HepG2 (cell line): ENCODE data around the gene CLCNKA. TPM values are rescaled to one million over a fixed set of nuclear protein-coding genes. Genes with fewer than 3 reads are reported as not detected.

Source experiments
- ATM ChIP-seq: fragments of 450-650 bp; IDR thresholded peaks from 2 replicates; pipeline ENCODE4 v1.7.1; 2017; ENCODE audit warnings: mild to moderate bottlenecking, borderline replicate concordance
- BHLHE40 ChIP-seq: IDR thresholded peaks from 2 replicates; pipeline ENCODE4 v1.6.1; 2011; ENCODE audit warnings: low read length, improper control_type of control experiment
- CAMTA2 ChIP-seq: sonication (generic); formaldehyde crosslinking; IDR thresholded peaks from 2 replicates; pipeline ENCODE4 v1.4.0; 2020; ENCODE audit warnings: mild to moderate bottlenecking, missing genetic modification reagents, borderline replicate concordance
- FOSL1 ChIP-seq: sonication (generic); formaldehyde crosslinking; IDR thresholded peaks from 2 replicates; pipeline ENCODE4 v1.9.0; 2021; ENCODE audit warnings: missing genetic modification reagents, borderline replicate concordance
- HMGA1 ChIP-seq: sonication (generic); formaldehyde crosslinking; conservative IDR thresholded peaks from 2 replicates; pipeline ENCODE4 v1.4.0; 2020; ENCODE audit warnings: missing genetic modification reagents
- ISL2 ChIP-seq: sonication (generic); formaldehyde crosslinking; IDR thresholded peaks from 2 replicates; pipeline ENCODE4 v1.5.0; 2020; ENCODE audit warnings: missing genetic modification reagents
- NBN ChIP-seq: fragments of 450-650 bp; conservative IDR thresholded peaks from 2 replicates; pipeline ENCODE4 v1.6.1; 2017
- NFIB ChIP-seq: sonication (generic); formaldehyde crosslinking; IDR thresholded peaks from 2 replicates; pipeline ENCODE4 v1.9.0; 2021; ENCODE audit warnings: missing genetic modification reagents, mild to moderate bottlenecking, borderline replicate concordance
- NR1H2 ChIP-seq: sonication (generic); formaldehyde crosslinking; IDR thresholded peaks from 2 replicates; pipeline ENCODE4 v1.8.1; 2022; ENCODE audit warnings: low read depth, missing genetic modification reagents, borderline replicate concordance
- TCF7L2 ChIP-seq: IDR thresholded peaks from 2 replicates; pipeline ENCODE4 v1.6.1; 2011; ENCODE audit warnings: mild to moderate bottlenecking, low read depth, low read length, moderate library complexity
- U2AF1 ChIP-seq: fragments of 200-400 bp; formaldehyde crosslinking; optimal IDR thresholded peaks from 2 replicates; pipeline ENCODE3; 2017; ENCODE audit warnings: mild to moderate bottlenecking, low read depth, low read length
- ZNF143 ChIP-seq: sonication (generic); formaldehyde crosslinking; IDR thresholded peaks from 2 replicates; pipeline ENCODE4 v1.4.0; 2020; ENCODE audit warnings: missing genetic modification reagents
- ZNF3 ChIP-seq: IDR thresholded peaks from 2 replicates; pipeline ENCODE4 v1.7.0; 2017; ENCODE audit warnings: inconsistent platforms
- ZNF530 ChIP-seq: sonication (generic); formaldehyde crosslinking; IDR thresholded peaks from 2 replicates; pipeline ENCODE4 v1.5.0; 2020; ENCODE audit warnings: low read depth, mild to moderate bottlenecking, missing genetic modification reagents
- ZNF660 ChIP-seq: sonication (generic); formaldehyde crosslinking; IDR thresholded peaks from 2 replicates; pipeline ENCODE4 v1.5.1; 2020; ENCODE audit warnings: mild to moderate bottlenecking, low read depth, missing genetic modification reagents, borderline replicate concordance
- ZNF7 ChIP-seq: IDR thresholded peaks from 2 replicates; pipeline ENCODE4 v1.6.1; 2016; ENCODE audit warnings: missing biosample characterization, missing genetic modification reagents
- polyA plus RNA-seq, 8 experiments: library from polyadenylated mRNA; depleted of rRNA in 3 of 8; stranded (reverse) in 7 of 8; unstranded in 1 of 8; fragments of >200 nt; fragmentation: Illumina TruSeq in 4 of 8; extraction: Trizol in 4 of 8; gene quantifications; 2 replicates each; pipeline versions ENCODE4 v1.2.1 to v1.2.3, GENCODE V29; 2011 to 2016; ENCODE audit warnings: low read depth in 4 of 8, missing spikeins in 1 of 8, mixed read lengths in 1 of 8; ENCODE audit not compliant: insufficient read depth in 1 of 8
- total RNA-seq, 5 experiments: library from RNA; depleted of rRNA; stranded (reverse); fragments of >200 nt; fragmentation: Illumina TruSeq; extraction: Trizol; gene quantifications; 2 replicates each; pipeline ENCODE4 v1.2.3, GENCODE V29; 2016; ENCODE audit warnings: low read depth in 1 of 5
- TF ChIP-seq, protein P1 (sequence below): sonication (generic); formaldehyde crosslinking; IDR thresholded peaks from 2 replicates; pipeline ENCODE4 v1.4.0; 2020; ENCODE audit warnings: missing genetic modification reagents
- TF ChIP-seq, protein P2 (sequence below): sonication (generic); formaldehyde crosslinking; IDR thresholded peaks from 2 replicates; pipeline ENCODE4 v1.4.0; 2020; ENCODE audit warnings: missing genetic modification reagents
- TF ChIP-seq, protein P3 (sequence below): sonication (generic); formaldehyde crosslinking; conservative IDR thresholded peaks from 2 replicates; pipeline ENCODE4 v1.4.0; 2020; ENCODE audit warnings: mild to moderate bottlenecking, missing genetic modification reagents, moderate library complexity
- TF ChIP-seq, protein P4 (sequence below): sonication (generic); formaldehyde crosslinking; IDR thresholded peaks from 2 replicates; pipeline ENCODE4 v1.4.0; 2020; ENCODE audit warnings: mild to moderate bottlenecking, missing genetic modification reagents
- TF ChIP-seq, protein P5 (sequence below): sonication (generic); formaldehyde crosslinking; IDR thresholded peaks from 2 replicates; pipeline ENCODE4 v1.4.0; 2020; ENCODE audit warnings: missing genetic modification reagents, low read depth, mild to moderate bottlenecking, borderline replicate concordance
- TF ChIP-seq, protein P6 (sequence below): sonication (generic); formaldehyde crosslinking; IDR thresholded peaks from 2 replicates; pipeline ENCODE4 v1.8.1; 2023; ENCODE audit warnings: mild to moderate bottlenecking, missing genetic modification reagents, borderline replicate concordance

The CLCNKA gene
- total and polyA plus RNA-seq, 2 of the 13 experiments (the other 11 are each of a cell fraction or from before 2014, with no cell fraction given) = 0.03 TPM; not detected in 1

DNA sequence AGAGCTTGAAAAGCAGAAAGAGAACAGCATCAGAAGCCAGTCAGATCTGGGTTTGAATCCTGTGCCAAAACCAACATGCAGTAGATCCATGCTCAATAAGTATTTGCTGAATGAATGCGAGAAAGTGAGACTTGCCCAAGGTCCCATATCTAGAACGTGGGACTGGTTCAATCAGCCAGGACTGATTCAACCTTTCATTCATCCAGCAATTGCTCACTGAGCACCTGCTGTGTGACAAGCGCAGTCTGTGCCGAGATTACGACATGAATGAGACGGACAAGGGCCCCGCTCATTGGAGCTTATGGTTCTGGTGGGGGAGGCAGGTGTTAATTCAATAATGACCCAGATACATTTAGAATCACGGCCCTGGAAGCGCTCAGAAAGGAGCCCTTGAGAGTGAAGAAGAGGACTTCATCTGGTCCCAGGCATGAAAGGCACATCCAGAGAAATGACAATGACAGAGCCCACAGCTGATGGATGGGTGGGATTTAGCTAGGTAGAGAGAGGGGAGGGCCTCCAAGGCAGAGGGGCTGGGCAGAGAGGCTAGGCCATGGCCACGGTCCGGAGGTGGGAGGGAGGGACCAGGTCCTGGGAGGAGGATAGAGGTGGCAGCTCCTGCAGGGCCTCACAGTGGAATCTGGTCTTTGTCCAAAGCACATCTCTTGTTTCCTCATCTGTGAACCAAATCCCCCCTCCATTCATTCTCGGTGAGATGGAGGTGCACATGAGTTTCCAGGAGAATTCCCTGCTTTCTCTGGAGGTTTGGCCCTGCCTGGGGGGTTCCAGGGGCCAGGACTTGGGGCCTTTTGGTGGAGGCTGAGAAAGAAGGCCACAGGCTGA is 55.8 kb downstream of the CLCNKA start (continued):
- TF ChIP-seq ZNF143 (CRISPR knock-in tag) (no peak), NBN (no peak), NFIB (CRISPR knock-in tag) (no peak), BHLHE40 (no peak), FOSL1 (CRISPR knock-in tag) (no peak), ZNF530 (CRISPR knock-in tag) (no peak), ISL2 (no peak), CAMTA2 (CRISPR knock-in tag) (no peak), NR1H2 (CRISPR knock-in tag) (no peak), TCF7L2 (no peak), HMGA1 (CRISPR knock-in tag) (no peak), U2AF1 (no peak), ZNF660 (CRISPR knock-in tag) (no peak), ZNF3 (CRISPR knock-in tag) (no peak), ZNF7 (CRISPR knock-in tag) (no peak), ATM (no peak)
- TF ChIP-seq, protein P1, sequence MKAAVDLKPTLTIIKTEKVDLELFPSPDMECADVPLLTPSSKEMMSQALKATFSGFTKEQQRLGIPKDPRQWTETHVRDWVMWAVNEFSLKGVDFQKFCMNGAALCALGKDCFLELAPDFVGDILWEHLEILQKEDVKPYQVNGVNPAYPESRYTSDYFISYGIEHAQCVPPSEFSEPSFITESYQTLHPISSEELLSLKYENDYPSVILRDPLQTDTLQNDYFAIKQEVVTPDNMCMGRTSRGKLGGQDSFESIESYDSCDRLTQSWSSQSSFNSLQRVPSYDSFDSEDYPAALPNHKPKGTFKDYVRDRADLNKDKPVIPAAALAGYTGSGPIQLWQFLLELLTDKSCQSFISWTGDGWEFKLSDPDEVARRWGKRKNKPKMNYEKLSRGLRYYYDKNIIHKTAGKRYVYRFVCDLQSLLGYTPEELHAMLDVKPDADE (CRISPR knock-in tag) = no peak
- TF ChIP-seq, protein P2, sequence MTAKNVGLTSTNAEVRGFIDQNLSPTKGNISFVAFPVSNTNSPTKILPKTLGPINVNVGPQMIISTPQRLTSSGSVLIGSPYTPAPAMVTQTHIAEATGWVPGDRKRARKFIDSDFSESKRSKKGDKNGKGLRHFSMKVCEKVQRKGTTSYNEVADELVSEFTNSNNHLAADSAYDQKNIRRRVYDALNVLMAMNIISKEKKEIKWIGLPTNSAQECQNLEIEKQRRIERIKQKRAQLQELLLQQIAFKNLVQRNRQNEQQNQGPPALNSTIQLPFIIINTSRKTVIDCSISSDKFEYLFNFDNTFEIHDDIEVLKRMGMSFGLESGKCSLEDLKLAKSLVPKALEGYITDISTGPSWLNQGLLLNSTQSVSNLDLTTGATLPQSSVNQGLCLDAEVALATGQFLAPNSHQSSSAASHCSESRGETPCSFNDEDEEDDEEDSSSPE (CRISPR knock-in tag) = no peak
- TF ChIP-seq, protein P3, sequence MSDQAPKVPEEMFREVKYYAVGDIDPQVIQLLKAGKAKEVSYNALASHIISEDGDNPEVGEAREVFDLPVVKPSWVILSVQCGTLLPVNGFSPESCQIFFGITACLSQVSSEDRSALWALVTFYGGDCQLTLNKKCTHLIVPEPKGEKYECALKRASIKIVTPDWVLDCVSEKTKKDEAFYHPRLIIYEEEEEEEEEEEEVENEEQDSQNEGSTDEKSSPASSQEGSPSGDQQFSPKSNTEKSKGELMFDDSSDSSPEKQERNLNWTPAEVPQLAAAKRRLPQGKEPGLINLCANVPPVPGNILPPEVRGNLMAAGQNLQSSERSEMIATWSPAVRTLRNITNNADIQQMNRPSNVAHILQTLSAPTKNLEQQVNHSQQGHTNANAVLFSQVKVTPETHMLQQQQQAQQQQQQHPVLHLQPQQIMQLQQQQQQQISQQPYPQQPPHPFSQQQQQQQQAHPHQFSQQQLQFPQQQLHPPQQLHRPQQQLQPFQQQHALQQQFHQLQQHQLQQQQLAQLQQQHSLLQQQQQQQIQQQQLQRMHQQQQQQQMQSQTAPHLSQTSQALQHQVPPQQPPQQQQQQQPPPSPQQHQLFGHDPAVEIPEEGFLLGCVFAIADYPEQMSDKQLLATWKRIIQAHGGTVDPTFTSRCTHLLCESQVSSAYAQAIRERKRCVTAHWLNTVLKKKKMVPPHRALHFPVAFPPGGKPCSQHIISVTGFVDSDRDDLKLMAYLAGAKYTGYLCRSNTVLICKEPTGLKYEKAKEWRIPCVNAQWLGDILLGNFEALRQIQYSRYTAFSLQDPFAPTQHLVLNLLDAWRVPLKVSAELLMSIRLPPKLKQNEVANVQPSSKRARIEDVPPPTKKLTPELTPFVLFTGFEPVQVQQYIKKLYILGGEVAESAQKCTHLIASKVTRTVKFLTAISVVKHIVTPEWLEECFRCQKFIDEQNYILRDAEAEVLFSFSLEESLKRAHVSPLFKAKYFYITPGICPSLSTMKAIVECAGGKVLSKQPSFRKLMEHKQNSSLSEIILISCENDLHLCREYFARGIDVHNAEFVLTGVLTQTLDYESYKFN = peak; percentile 68
- TF ChIP-seq, protein P4, sequence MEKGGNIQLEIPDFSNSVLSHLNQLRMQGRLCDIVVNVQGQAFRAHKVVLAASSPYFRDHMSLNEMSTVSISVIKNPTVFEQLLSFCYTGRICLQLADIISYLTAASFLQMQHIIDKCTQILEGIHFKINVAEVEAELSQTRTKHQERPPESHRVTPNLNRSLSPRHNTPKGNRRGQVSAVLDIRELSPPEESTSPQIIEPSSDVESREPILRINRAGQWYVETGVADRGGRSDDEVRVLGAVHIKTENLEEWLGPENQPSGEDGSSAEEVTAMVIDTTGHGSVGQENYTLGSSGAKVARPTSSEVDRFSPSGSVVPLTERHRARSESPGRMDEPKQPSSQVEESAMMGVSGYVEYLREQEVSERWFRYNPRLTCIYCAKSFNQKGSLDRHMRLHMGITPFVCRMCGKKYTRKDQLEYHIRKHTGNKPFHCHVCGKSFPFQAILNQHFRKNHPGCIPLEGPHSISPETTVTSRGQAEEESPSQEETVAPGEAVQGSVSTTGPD (CRISPR knock-in tag) = no peak
- TF ChIP-seq, protein P5, sequence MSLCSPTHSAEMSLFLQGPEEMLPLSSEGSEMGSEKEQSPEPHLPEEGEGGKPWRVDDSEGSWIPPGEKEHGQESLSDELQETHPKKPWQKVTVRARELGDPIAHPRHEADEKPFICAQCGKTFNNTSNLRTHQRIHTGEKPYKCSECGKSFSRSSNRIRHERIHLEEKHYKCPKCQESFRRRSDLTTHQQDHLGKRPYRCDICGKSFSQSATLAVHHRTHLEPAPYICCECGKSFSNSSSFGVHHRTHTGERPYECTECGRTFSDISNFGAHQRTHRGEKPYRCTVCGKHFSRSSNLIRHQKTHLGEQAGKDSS (CRISPR knock-in tag) = no peak
- TF ChIP-seq, protein P6, sequence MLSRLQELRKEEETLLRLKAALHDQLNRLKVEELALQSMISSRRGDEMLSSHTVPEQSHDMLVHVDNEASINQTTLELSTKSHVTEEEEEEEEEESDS (CRISPR knock-in tag) = no peak
